Endothelial cell of umbilical vein (primary cell): ENCODE data around the gene ZMAT3. TPM values are rescaled to one million over a fixed set of nuclear protein-coding genes. Genes with fewer than 3 reads are reported as not detected.

Experiments used
- BruUV-seq: library from RNA; stranded (reverse); fragments of 400-500 nt; replicated peaks from 2 replicates; lab custom pipeline; 2021; lab: Mats Ljungman, UMichigan
- CTCF ChIA-PET: fragments of 300-600, 350-600 bp; sonication (Branson Sonifier 250); formaldehyde crosslinking; loops from one replicate; lab custom pipeline; 2021; ENCODE audit warnings: antibody characterized with exemption, inconsistent platforms; lab: Charles Lee
- POLR2A ChIA-PET: fragments of 300-600, 350-600 bp; sonication (Branson Sonifier 250); formaldehyde crosslinking; loops from one replicate; lab custom pipeline; 2021; ENCODE audit warnings: antibody characterized with exemption, inconsistent platforms; lab: Charles Lee
- DNase-seq: peaks from one replicate; pipeline ENCODE4 v3.0.0-alpha.2; 2011; ENCODE audit warnings: low read depth, low spot score
- FAIRE-seq: peaks from 2 replicates; lab custom pipeline; 2011; peaks lifted over from hg19 to GRCh38; lab: Jason Lieb, UNC
- H2AFZ ChIP-seq: 2 replicates; pipeline ENCODE4 v1.6.0; 2012; ENCODE audit warnings: low read depth, low read length, control low read depth, inconsistent platforms
- H3K27ac ChIP-seq: 2 replicates; pipeline ENCODE4 v1.5.1; 2011; ENCODE audit warnings: low read depth, mild to moderate bottlenecking, control low read depth, low read length, moderate library complexity; ENCODE audit not compliant: insufficient read depth
- H3K27me3 ChIP-seq, 2 experiments: 2 replicates each; pipeline versions ENCODE4 v1.6.0 to v1.6.1; 2011; ENCODE audit warnings: low read length in 2 of 2, mixed read lengths in 1 of 2; ENCODE audit not compliant: control insufficient read depth in 2 of 2, insufficient read depth in 2 of 2
- H3K36me3 ChIP-seq, 2 experiments: 2 replicates in 1 of 2; 3 replicates in 1 of 2; pipeline ENCODE4 v1.5.1; 2011; ENCODE audit warnings: low read length in 2 of 2, mild to moderate bottlenecking in 1 of 2, moderate library complexity in 1 of 2; ENCODE audit not compliant: control insufficient read depth in 2 of 2, insufficient read depth in 2 of 2; ENCODE audit errors: extremely low read depth in 1 of 2
- H3K4me1 ChIP-seq: 3 replicates; pipeline ENCODE4 v1.5.1; 2011; ENCODE audit warnings: mild to moderate bottlenecking, low read length; ENCODE audit not compliant: control insufficient read depth, insufficient read depth; ENCODE audit errors: extremely low read depth
- H3K4me2 ChIP-seq: 2 replicates; pipeline ENCODE4 v1.6.1; 2011; ENCODE audit warnings: low read length, control low read depth, mixed read lengths; ENCODE audit not compliant: insufficient read depth
- H3K4me3 ChIP-seq, 3 experiments: fragments of 200-600 bp in 1 of 3; sonication (generic), shearing (Covaris generic) in 1 of 3; replicated peaks in 1 of 3; 2 replicates each; pipeline ENCODE4 v1.5.1; 2011 to 2016; ENCODE audit warnings: control low read depth in 3 of 3, low read length in 3 of 3, mild to moderate bottlenecking in 2 of 3, inconsistent platforms in 1 of 3, low read depth in 1 of 3, moderate library complexity in 1 of 3; ENCODE audit not compliant: insufficient read depth in 1 of 3
- H3K79me2 ChIP-seq: 2 replicates; pipeline ENCODE4 v1.6.0; 2012; ENCODE audit warnings: low read length, inconsistent platforms; ENCODE audit not compliant: control insufficient read depth, insufficient read depth
- H3K9ac ChIP-seq: replicated peaks from 2 replicates; pipeline ENCODE3; 2011; ENCODE audit warnings: low read length, control low read depth; ENCODE audit not compliant: insufficient read depth; ENCODE audit errors: extremely low read depth
- H3K9me1 ChIP-seq: replicated peaks from 3 replicates; pipeline ENCODE4 v1.6.0; 2011; ENCODE audit warnings: mild to moderate bottlenecking, low read length; ENCODE audit not compliant: control insufficient read depth, insufficient read depth; ENCODE audit errors: extremely low read depth
- H3K9me3 ChIP-seq: replicated peaks from 2 replicates; pipeline ENCODE4 v1.5.1; 2012; ENCODE audit warnings: low read length, inconsistent platforms; ENCODE audit not compliant: control insufficient read depth, insufficient read depth
- H4K20me1 ChIP-seq: replicated peaks from 2 replicates; pipeline ENCODE3; 2011; ENCODE audit warnings: mild to moderate bottlenecking, low read length; ENCODE audit not compliant: control insufficient read depth, insufficient read depth; ENCODE audit errors: extremely low read depth
- EZH2 ChIP-seq: IDR thresholded peaks from 2 replicates; pipeline ENCODE4 v1.6.1; 2012; ENCODE audit warnings: borderline replicate concordance, low read depth, mild to moderate bottlenecking, moderate library complexity, low read length, inconsistent platforms; ENCODE audit not compliant: severe bottlenecking
- FOS ChIP-seq: IDR thresholded peaks from 2 replicates; pipeline ENCODE4 v1.6.1; 2011; ENCODE audit warnings: mild to moderate bottlenecking, low read length, moderate library complexity, borderline replicate concordance; ENCODE audit not compliant: insufficient read depth
- GATA2 ChIP-seq: IDR thresholded peaks from 2 replicates; pipeline ENCODE4 v1.7.0; 2011; ENCODE audit warnings: low read depth, mild to moderate bottlenecking, moderate library complexity, mixed read lengths, low read length; ENCODE audit not compliant: insufficient read length, insufficient read depth
- JUN ChIP-seq: IDR thresholded peaks from 2 replicates; pipeline ENCODE4 v1.6.1; 2011; ENCODE audit warnings: borderline replicate concordance, low read depth; ENCODE audit not compliant: insufficient read length, insufficient read depth
- MYC ChIP-seq: IDR thresholded peaks from one replicate; pipeline ENCODE4 v1.6.1; 2011; ENCODE audit warnings: mild to moderate bottlenecking, low read depth, low read length
- POLR2A ChIP-seq: IDR thresholded peaks from 2 replicates; pipeline ENCODE4 v1.6.1; 2012; ENCODE audit warnings: low read depth, mild to moderate bottlenecking, control low read depth, low read length
- POLR2AphosphoS5 ChIP-seq: IDR thresholded peaks from 2 replicates; pipeline ENCODE4 v1.6.1; 2012; ENCODE audit warnings: low read depth, mild to moderate bottlenecking, control low read depth, low read length, moderate library complexity; ENCODE audit not compliant: insufficient read depth
- dilution Hi-C: fragments of 300-500 bp; cut with MboI; formaldehyde crosslinking; loops from one replicate; pipeline ENCODE4 v1.15.0; 2019; ENCODE audit warnings: low sequenced_read_pairs; ENCODE audit not compliant: extremely low pct_ligation_motif_present
- intact Hi-C: fragments of 100-400 bp; cut with micrococcal nuclease; formaldehyde crosslinking; loops from one replicate; pipeline ENCODE4 v1.10.0; 2022
- polyA plus RNA-seq, 4 experiments: library from polyadenylated mRNA; depleted of rRNA in 3 of 4; stranded (reverse) in 3 of 4; unstranded in 1 of 4; fragments of >200 nt; gene quantifications; 2 replicates each; pipeline versions ENCODE4 v1.2.1 to v1.2.3, GENCODE V29; 2011 to 2012; ENCODE audit warnings: missing spikeins in 1 of 4
- total RNA-seq: library from RNA; stranded (reverse); gene quantifications from 2 replicates; pipeline ENCODE4 v1.2.3, GENCODE V29; 2021
- TF ChIP-seq, protein P1 (sequence below), 2 donors: IDR thresholded peaks; 1 replicate in 1 of 2; 2 replicates in 1 of 2; pipeline ENCODE4 v1.5.1; 2011; ENCODE audit warnings: low read length in 2 of 2, mild to moderate bottlenecking in 2 of 2, moderate library complexity in 2 of 2, control low read depth in 1 of 2, inconsistent platforms in 1 of 2, low read depth in 1 of 2; ENCODE audit not compliant: insufficient read depth in 1 of 2; ENCODE audit errors: extremely low read depth in 1 of 2
- TF ChIP-seq, protein P2 (sequence below): IDR thresholded peaks from 2 replicates; pipeline ENCODE4 v1.6.1; 2011; ENCODE audit not compliant: insufficient read depth, insufficient read length

Gene ZMAT3
- total and polyA plus RNA-seq, 2 donors (not counting 3 experiments of a cell fraction or from before 2014, with no cell fraction given), result 13.2 to 33.1 TPM

DNA sequence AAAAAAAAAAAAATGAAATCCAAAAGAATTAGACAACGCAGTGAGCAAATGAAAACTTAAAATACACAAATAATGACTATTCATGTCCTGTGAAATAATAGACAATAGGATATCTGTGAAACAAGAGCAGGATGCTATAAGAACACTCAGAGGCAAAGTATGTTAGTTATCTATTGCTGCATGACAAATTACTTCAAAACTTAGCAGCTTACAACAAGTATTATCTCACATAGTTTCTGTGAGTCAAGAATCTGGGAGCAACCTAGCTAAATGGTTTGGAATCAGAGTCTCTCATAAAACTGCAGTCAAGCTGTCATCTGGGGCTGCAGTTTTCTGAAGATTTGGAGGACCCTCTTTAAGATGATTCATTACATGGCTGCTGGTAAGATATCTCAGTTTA is 36.5 kb upstream of the ZMAT3 start:
- Histone ChIP-seq H3K4me2 (peak overlapping the region; percentile 31), H3K27me3 (no peaks in the 10 kb centered on the region), H3K36me3 (no peaks in the 10 kb centered on the region), H3K79me2 (no peaks in the 10 kb centered on the region), H3K4me1 (peaks cover 9% of the 10 kb centered on the region), H3K27ac (no peak overlapping the region), H3K9ac (no peak overlapping the region), H2AFZ (peak overlapping the region; percentile 51), H3K4me3 (no peak overlapping the region), H4K20me1 (no peaks in the 10 kb centered on the region), H3K9me3 (peaks cover 2% of the 10 kb centered on the region), H3K9me1 (no peaks in the 10 kb centered on the region)
- intact Hi-C loops, result loop anchor here (5.0 kb wide), 1 partner anchor 39 kb away; the partner anchor contains the start of gene PIK3CA
- TF ChIP-seq FOS, result peak; percentile 54
- peak; percentile 47 for TF ChIP-seq GATA2
- TF ChIP-seq JUN, result no peak
- ChIA-PET POLR2A (no interaction called here), CTCF (interaction anchor here (0.6 to 3.4 kb wide), 12 partner anchors 9 to 213 kb away, joined by 3 to 13 read pairs (median 4); partner anchors contain the start of gene PIK3CA)
- no TSS peak for BruUV-seq
- DNase-seq (peak; percentile 15), FAIRE-seq (peak; percentile 68)
- dilution Hi-C loops, result no loop called here

DNA sequence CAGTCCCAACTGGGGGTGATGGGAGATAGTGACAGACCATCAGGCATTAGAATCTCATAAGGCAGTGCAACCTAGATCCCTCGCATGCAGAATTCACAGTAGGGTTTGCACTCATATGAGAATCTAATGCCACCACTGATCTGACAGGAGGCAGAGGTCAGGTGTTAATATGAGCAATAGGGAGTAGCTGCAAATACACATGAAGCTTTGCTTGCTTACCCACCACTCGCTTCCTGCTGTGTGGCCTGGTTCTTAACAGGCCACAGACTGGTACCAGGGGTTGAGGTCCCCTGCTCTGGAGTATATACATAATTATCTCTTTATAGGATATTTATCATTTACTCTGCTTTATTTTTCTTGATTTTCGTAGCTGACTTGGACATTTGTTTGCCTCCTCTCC is 36.0 kb upstream of the ZMAT3 start:
- Histone ChIP-seq H3K27me3 (no peaks in the 10 kb centered on the region), H3K4me3 (no peak overlapping the region), H3K9ac (no peak overlapping the region), H4K20me1 (no peaks in the 10 kb centered on the region), H3K36me3 (no peaks in the 10 kb centered on the region), H3K79me2 (no peaks in the 10 kb centered on the region), H3K4me2 (no peak overlapping the region), H3K9me1 (no peaks in the 10 kb centered on the region), H2AFZ (no peak overlapping the region), H3K27ac (no peak overlapping the region), H3K4me1 (peaks cover 9% of the 10 kb centered on the region), H3K9me3 (peaks cover 2% of the 10 kb centered on the region)
- ChIA-PET CTCF (interaction anchor here (0.6 to 3.4 kb wide), 12 partner anchors 9 to 213 kb away, joined by 3 to 13 read pairs (median 4); partner anchors contain the start of gene PIK3CA), POLR2A (no interaction called here)
- no peak for FAIRE-seq
- dilution Hi-C loops (no loop called here), intact Hi-C loops (loop anchor here (5.0 kb wide), 1 partner anchor 40 kb away; the partner anchor contains the start of gene PIK3CA)
- no TSS peak for BruUV-seq
- DNase-seq, result no peak
- TF ChIP-seq, protein P1, sequence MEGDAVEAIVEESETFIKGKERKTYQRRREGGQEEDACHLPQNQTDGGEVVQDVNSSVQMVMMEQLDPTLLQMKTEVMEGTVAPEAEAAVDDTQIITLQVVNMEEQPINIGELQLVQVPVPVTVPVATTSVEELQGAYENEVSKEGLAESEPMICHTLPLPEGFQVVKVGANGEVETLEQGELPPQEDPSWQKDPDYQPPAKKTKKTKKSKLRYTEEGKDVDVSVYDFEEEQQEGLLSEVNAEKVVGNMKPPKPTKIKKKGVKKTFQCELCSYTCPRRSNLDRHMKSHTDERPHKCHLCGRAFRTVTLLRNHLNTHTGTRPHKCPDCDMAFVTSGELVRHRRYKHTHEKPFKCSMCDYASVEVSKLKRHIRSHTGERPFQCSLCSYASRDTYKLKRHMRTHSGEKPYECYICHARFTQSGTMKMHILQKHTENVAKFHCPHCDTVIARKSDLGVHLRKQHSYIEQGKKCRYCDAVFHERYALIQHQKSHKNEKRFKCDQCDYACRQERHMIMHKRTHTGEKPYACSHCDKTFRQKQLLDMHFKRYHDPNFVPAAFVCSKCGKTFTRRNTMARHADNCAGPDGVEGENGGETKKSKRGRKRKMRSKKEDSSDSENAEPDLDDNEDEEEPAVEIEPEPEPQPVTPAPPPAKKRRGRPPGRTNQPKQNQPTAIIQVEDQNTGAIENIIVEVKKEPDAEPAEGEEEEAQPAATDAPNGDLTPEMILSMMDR (IDR thresholded peaks at IDR 0.05; ENCODE audit: extremely low read depth in 1 of 2, insufficient read depth in 1 of 2, low read depth in 1 of 2, low read length in 2 of 2), result no peak
- TF ChIP-seq POLR2AphosphoS5 (no peak), EZH2 (no peak), MYC (no peak), FOS (no peak), POLR2A (no peak), JUN (no peak)
- TF ChIP-seq, protein P2, sequence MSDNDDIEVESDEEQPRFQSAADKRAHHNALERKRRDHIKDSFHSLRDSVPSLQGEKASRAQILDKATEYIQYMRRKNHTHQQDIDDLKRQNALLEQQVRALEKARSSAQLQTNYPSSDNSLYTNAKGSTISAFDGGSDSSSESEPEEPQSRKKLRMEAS, result no peak
